PC-3 (cell line): ENCODE measurements around the gene LENEP.

Experiments used
- CTCF ChIP-seq: fragments of 300-600 bp; sonication (generic); conservative IDR thresholded peaks from 2 replicates; pipeline ENCODE4 v1.5.1; 2017; ENCODE audit warnings: antibody characterized with exemption, low read depth, mild to moderate bottlenecking, low read length
- EZH2 ChIP-seq: fragments of 300-600 bp; sonication (generic); IDR thresholded peaks from one replicate; pipeline ENCODE4 v1.6.1; 2017; ENCODE audit warnings: antibody characterized with exemption, mild to moderate bottlenecking, low read length; ENCODE audit not compliant: unreplicated experiment
- EZH2phosphoT487 ChIP-seq: fragments of 300-600 bp; sonication (generic); IDR thresholded peaks from 2 replicates; pipeline ENCODE4 v1.6.1; 2018; ENCODE audit warnings: mild to moderate bottlenecking, antibody characterized with exemption, low read length, borderline replicate concordance

GRCh38 chr1:155023627-155024026 lies 30.2 kb downstream of the LENEP start:
- TF ChIP-seq CTCF (no peak), EZH2 (no peak), EZH2phosphoT487 (no peak)
